Loucy (cell line): ENCODE results near the gene TICAM1.

Source experiments
- CTCF ChIP-seq: fragments of 200-600 bp; sonication (generic); conservative IDR thresholded peaks from 2 replicates; pipeline ENCODE4 v1.5.1; 2014; ENCODE audit warnings: mild to moderate bottlenecking, antibody characterized with exemption, low read length
- EZH2phosphoT487 ChIP-seq: fragments of 200-600 bp; IDR thresholded peaks from 2 replicates; pipeline ENCODE4 v1.6.1; 2018; ENCODE audit warnings: antibody characterized with exemption, mild to moderate bottlenecking, moderate library complexity, borderline replicate concordance

GRCh38 chr19:4877753-4878490, 46.4 kb upstream of the TICAM1 start:
- TF ChIP-seq CTCF (no peak), EZH2phosphoT487 (no peak)
